ELF-1 (cell line): ENCODE results near the gene CPEB3.

ENCODE experiments used
- DNase-seq: peaks from one replicate; pipeline ENCODE4 v3.0.0-alpha.2; 2016; ENCODE audit warnings: low read depth, low spot score

Gene CPEB3

DNA sequence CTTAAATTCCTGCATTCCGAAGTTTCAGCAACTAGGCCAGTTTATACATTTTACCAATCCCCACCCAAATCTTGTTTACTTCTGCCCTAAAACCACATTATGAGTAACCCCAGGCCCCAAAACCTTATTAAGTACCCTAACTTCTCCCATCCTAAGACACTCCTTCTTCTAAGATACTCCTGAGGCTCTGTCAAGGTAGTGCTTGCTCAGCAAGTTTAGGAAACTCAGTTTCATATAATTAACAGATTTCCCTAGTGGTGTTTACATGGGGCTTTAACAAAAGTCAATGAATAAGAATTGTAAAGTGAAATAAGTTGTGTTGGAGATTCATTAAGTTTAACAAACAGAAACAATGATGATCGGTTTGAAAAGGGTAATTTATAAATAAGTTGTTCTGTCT is 77.8 kb downstream of the CPEB3 start:
- no peak for DNase-seq

DNA sequence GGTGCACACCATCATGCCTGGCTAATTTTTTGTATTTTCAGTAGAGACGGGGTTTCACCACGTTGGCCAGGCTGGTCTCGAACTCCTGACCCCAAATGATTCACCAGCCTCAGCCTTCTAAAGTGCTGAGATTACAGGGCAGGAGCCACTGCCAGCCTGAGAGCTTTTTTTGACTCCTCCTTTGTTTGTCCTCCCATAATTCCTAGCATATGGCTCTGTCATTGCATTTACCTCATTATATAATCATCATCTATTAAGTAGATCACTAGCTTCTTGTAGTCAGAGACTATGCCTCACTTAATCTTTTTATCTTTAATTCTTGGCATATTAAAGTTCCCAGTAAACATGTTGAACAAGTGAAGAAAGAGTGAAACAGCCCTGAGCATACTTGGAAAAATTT is 82.1 kb downstream of the CPEB3 start:
- no peak for DNase-seq

- DNase-seq = no peak
Measured at GRCh38 chr10:92208157-92208720, 82.6 kb downstream of the CPEB3 start.

GRCh38 chr10:92207061-92207460 is 83.8 kb downstream of the CPEB3 start:
- no peak for DNase-seq

DNA sequence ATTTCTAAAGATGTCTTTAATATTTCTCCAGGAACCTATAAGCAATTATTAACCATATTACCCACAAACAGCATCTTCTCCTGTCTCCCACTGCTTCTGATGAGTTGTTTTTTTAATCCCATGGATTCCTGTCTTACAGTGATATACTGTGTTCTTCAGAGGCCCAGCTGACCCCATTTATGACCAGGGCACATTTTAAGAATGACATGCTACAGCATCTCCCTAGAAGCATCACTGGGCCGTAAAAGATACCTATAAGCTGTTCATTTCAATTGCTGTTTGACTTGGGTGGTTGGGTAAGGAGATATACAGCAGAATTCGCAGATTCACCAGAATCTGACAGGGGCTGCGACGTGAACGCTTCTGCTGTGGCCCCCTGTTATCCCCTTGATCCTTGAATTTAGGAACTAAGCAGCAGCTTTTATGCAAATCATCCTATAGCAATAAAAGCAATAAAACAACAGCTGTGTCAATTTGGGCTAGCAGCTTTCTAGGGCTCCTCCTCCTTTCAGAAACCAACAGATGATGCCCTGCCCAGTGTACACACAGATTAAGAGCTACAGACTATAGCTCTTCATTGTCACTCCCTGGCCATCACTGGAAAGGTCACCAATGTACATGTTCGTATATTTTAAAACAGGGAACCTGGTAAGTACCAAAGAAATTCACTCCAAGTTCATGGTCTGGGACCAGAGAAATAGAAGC is 86.8 kb downstream of the CPEB3 start:
- DNase-seq = no peak

DNA sequence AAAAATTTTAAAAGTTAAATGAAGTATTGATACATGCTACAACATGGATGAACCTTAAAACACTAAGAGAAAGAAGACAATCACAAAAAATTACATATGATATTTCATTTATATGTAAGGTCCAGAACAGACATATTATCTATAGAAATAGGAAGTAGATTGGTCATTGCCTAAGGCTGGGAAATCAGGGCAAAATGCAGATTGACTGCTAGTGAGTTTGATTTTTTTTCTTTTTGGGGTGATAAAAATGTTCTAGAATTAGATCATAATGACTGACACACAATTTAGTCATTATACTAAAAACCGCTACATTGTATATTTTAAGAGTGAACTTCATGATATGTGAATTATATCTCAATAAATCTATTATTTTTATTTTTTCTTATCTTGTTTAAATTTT is 88.3 kb downstream of the CPEB3 start:
- no peak for DNase-seq

- DNase-seq = no peak
Measured at GRCh38 chr10:92200564-92200963, 90.3 kb downstream of the CPEB3 start.

DNA sequence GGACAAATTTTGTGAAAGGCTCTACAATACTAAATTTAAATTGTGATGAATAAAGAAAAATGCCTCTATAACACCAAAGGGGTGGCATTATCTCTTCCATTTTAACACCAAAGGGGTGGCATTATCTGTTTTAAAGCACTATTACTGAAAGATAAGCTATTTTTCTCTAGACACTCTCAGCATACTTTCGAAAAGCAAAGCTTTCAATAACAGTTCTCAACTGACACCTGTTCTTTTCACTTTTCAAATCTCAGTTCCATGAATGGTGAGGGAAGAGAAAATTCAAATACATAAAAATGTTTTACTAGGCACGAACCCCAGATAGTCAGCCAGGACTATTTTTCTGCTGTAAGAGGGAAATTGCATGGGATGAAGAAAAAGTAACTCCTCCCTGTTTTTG is 103.8 kb downstream of the CPEB3 start:
- DNase-seq = no peak

DNA sequence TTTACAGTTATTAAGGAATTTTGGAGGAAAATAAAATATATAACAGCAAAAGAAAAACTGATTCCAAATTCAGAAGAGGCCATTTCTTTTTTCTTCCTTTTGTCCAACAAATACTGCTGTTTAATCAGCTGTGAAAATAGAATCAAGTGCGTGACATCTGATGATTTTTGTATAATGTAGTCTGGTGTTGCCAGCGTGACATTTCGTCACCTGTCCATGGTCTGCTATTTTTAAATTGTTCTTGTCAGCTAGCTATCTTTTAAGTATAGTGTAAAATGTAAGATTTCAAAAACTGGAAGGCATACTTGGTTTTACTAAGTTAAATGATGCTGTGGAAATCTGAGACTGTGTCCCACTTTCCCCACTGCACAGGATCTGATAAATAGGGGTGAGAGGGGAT is 105.9 kb downstream of the CPEB3 start:
- no peak for DNase-seq

GRCh38 chr10:92183199-92183598 is 107.7 kb downstream of the CPEB3 start:
- DNase-seq = no peak

DNA sequence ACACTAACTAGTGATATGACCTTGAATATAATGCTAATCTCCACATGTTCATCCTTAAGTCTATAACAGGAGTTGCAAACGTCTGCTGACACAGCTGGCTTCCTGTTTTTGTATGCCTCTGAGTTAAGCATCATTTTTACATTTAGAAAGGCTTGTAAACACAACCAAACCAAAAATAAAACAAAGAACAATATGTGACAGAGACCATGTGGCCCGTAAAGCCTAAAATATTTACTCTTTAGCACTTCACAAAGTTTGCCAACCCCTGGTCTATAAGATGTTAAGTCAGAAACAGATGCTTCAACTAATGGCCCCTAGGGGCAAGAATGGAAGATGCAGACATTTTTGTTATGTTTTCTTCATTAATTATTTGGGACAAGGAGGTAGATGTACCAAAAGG is 109.3 kb downstream of the CPEB3 start:
- DNase-seq = no peak

- no peak for DNase-seq
Measured at GRCh38 chr10:92180399-92180798, 110.5 kb downstream of the CPEB3 start.

DNA sequence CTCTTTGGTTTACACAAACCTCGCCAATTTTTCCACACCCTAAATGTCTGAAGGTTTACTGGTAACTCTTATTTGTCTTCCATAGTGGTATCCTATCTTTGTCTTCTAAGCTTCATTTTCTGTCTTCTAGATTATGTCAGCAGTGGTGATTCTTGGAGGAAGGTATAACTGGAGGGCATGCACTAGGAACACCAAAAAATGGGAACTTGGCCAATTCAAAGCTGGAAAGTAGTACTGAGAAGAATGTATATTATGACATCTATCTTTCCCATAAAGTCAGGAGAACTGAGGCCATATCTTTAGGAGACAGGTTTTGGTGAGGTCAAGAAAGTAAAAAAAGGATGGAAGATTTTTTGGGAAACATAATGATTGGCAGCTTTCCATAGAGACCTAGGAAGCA is 113.3 kb downstream of the CPEB3 start:
- DNase-seq = no peak

DNA sequence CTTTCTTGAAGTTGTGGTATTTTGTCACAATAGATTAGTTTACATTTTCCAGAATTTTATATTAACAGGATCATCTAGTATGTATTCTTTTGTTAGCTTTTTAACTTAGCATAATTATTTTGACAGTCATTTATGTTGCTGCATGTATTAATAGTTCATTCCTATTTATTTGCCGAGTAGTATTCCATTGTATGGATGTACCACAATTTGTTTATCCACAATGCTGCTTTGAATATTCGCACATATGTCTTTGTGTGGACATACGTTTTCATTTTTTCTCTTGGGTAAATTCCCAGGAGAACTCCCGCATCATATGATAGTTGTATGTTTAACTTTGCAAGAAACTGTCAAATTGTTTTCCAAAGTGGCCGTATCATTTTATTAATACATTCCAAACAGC is 115.7 kb downstream of the CPEB3 start:
- DNase-seq = no peak

- DNase-seq = no peak
Measured at GRCh38 chr10:92173996-92174395, 116.9 kb downstream of the CPEB3 start.

DNA sequence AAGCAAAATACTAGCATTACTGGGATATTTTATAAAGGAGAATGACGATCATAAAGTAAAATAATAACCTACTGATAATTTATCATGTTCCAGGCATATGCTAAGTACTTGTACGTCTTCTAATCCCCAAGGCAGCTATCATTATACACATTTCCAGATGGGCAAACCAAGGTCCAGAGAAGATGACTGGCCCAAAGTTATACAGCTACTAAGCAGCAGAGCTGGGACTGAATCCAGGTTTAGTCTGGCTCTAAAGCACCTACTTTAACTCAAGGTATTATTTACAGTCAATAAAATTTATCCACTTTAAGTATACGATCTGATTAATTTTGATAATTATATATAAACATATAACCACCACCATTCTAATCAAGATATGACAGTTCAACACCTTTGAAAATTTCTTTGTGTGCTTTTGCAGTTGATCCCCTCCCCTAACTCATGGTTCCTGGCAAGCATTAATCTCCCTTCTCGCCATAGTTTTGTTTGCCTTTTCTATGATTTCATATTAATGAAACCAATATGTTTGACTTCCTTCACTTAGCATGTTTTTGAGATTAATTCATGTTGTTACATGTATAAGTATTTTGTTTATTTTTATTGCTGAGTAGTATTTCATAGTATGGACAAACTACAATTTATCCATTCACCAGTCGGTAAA is 126.7 kb downstream of the CPEB3 start:
- no peak for DNase-seq

DNA sequence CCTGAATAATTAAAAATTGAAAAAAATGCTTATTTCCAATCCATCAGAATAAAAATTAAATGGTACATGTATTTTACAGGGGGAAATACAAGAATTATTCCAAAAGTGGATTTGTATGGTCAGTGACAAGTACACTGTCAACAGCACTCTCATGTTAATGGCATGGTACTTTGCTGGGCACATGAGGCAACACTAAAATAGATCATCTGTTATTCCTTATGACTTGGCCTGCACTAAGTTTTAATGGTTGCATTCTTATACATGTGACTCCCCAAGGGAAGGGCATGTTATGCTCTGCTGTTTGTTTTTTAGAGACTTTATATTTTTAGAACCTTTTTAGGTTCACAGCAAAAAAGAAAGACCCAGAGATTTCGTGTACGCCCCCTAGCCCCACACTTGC is 128.3 kb downstream of the CPEB3 start:
- no peak for DNase-seq

DNA sequence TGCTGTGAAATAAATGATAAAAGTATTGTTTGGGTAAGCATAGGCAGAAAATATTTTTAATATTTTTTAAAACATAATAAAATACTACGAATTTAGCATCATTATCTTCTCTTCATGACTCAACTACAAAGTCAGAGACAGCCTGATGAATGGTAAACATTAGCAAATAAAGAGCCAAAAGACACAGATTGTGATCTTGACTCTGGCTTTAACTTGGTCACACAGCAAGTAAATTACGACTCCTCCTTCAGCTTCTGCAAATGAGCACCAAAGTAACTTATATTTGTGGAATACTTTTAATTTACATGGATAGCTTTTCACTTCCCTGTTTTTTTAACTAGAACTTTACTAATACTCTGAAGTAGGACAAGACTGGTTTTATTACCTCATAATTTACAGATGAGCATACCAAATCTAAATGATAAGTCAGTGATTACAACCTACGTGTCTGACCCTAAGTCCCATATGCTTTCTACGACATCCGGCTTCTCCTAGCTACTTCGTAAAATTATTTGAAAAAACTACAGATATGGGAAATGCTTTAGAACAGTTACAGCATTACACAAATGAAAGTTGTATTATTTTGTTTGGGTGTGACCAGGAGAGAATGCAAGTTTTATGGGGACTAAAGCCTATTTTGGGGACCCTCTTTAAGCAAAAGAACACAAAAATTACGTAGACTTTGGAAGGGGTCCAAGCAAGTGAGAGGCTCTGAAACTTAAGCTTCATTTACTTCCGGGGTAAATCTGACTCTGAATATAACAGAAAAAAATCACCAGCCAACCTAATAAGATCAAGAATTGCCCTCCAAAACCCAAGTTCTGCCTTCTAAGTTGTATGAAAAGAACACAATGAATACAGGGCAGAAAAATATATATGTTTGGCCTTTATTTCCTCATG is 133.8 kb downstream of the CPEB3 start:
- DNase-seq = no peak

DNA sequence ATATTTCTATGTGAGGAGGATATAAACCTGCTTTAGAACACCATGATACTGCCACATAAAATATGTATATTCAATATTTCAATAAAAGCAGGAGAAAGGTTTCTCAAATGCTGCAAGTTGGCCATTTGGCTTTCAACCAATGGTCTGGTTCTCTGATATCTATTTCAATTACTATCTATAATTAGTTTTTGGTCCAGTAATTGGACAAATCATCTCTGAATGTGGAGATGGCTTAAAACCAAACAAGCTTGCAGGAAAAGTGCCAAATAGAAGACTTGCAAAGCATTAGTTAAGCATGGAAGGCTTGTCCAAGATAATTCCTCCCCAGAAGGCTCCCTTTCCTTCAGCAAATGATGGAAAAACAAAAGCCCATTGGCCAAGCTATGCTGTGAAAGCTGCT is 140.1 kb downstream of the CPEB3 start:
- DNase-seq = no peak

- DNase-seq = no peak
Measured at GRCh38 chr10:92149261-92149660, 141.6 kb downstream of the CPEB3 start.

DNA sequence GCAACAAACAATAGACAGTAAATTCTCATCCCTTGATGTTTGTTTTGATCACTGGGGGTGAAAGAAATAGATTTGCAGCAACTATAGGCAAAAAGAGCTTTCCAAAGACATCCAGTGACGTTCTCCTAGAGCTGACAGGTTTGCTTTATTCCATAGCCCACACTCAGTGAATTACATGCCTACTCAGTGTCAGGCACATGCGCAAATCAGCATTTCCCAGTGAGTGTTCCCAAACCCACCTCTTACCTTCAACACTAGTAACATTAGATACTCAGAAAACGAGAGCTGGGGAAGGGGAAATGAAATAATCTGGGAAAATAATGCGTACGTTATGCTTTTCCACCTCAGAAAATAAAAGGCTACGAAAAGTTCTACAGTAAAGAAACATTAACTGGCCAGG is 144.1 kb downstream of the CPEB3 start:
- no peak for DNase-seq

DNA sequence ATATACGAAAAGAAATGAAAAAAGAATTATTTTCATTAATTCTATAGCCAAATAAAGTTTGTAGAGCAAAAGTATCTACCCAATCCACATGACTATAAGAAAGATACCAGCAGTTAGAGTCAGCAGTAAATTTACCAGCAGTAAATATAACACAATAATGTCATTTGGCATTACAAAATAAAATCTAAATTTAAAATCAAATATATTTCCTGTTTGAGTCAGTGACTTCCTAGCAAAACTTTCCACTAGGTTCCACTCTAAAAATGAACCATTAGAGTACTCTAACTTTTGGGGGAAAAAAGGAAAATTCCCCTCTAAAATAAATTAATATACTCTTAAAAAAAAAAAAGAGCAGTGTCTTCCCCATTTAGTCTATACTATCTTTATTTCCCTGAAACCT is 144.8 kb downstream of the CPEB3 start:
- DNase-seq = no peak
